ENCODE measurements around the gene C3.

GRCh38 chr19:6697291-6697690, 23.2 kb downstream of the C3 start:
- TF ChIP-seq CTCF (optimal IDR thresholded peaks at IDR 0.05 in 1 of 3, IDR thresholded peaks at IDR 0.05 in 1 of 3, conservative IDR thresholded peaks at IDR 0.05 in 1 of 3; ENCODE audit: extremely low read depth in 1 of 3, insufficient read depth in 2 of 3, low read length in 3 of 3) (no peak), EZH2 (IDR thresholded peaks at IDR 0.05; ENCODE audit: low read length) (no peak)

Data from keratinocyte (primary cell).